ENCODE results near the gene RASA2.

DNA sequence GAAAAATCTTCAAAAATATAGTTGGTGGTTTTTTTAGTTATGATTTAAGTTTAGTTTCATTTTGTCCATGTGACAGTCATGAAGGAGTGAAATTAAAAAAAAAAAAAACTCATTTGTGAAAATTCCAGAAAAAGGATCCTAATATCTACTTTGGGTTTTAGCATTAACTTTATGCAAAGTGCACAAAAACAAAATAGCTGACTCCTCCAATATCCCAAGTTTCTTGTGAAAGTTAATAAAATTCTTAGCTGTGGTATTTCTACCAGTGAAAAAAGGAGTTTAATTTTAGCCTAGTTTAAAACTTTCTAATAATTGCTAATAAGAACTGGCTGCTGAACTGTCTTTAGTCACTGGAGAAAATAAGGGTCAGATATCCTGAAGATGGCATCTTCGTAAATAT is 40.8 kb upstream of the RASA2 start:
- TF ChIP-seq POLR2AphosphoS5 (IDR thresholded peaks at IDR 0.05; ENCODE audit: low read depth, low read length) (no peak), CTCF (IDR thresholded peaks at IDR 0.05) (no peak), SIN3A (IDR thresholded peaks at IDR 0.05; ENCODE audit: borderline replicate concordance, insufficient read depth, low read depth, low read length) (no peak)
- TF ChIP-seq, protein P1, sequence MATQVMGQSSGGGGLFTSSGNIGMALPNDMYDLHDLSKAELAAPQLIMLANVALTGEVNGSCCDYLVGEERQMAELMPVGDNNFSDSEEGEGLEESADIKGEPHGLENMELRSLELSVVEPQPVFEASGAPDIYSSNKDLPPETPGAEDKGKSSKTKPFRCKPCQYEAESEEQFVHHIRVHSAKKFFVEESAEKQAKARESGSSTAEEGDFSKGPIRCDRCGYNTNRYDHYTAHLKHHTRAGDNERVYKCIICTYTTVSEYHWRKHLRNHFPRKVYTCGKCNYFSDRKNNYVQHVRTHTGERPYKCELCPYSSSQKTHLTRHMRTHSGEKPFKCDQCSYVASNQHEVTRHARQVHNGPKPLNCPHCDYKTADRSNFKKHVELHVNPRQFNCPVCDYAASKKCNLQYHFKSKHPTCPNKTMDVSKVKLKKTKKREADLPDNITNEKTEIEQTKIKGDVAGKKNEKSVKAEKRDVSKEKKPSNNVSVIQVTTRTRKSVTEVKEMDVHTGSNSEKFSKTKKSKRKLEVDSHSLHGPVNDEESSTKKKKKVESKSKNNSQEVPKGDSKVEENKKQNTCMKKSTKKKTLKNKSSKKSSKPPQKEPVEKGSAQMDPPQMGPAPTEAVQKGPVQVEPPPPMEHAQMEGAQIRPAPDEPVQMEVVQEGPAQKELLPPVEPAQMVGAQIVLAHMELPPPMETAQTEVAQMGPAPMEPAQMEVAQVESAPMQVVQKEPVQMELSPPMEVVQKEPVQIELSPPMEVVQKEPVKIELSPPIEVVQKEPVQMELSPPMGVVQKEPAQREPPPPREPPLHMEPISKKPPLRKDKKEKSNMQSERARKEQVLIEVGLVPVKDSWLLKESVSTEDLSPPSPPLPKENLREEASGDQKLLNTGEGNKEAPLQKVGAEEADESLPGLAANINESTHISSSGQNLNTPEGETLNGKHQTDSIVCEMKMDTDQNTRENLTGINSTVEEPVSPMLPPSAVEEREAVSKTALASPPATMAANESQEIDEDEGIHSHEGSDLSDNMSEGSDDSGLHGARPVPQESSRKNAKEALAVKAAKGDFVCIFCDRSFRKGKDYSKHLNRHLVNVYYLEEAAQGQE (IDR thresholded peaks at IDR 0.05; ENCODE audit: insufficient read depth in 1 of 2, low read depth in 2 of 2, low read length in 1 of 2): no peak
